GM19023 (cell line): ENCODE results near the gene PARD3.
"Not testable (repeated sequence)": the region's sequence is repeated elsewhere in the genome, so short reads cannot be mapped to it uniquely, and the experiment has no call there.

ENCODE experiments used
- ATAC-seq: cut with Tn5 transposase; IDR thresholded peaks from one replicate; pipeline ENCODE4 v1.9.1; 2021; ENCODE audit warnings: mild to moderate bottlenecking, moderate library complexity; ENCODE audit not compliant: unreplicated experiment

The PARD3 gene

GRCh38 chr10:34067741-34068140, 747.4 kb downstream of the PARD3 start:
- not testable (repeated sequence) for ATAC-seq

- no peak for ATAC-seq
These were observed 751.5 kb downstream of the PARD3 start for GRCh38 chr10:34063592-34063991.

GRCh38 chr10:34061841-34062240, 753.3 kb downstream of the PARD3 start:
- ATAC-seq, result no peak
